Transverse colon (tissue), 4 donors: Measurements from ENCODE around the gene NPY1R.

Experiments
- EP300 ChIP-seq: sonication (generic); formaldehyde crosslinking; IDR thresholded peaks from one replicate; pipeline ENCODE4 v1.6.1; 2017; ENCODE audit warnings: antibody characterized with exemption, low read depth
- POLR2A ChIP-seq: fragments of 450-650 bp; IDR thresholded peaks from one replicate; pipeline ENCODE4 v1.6.1; 2016; ENCODE audit warnings: antibody characterized with exemption, mild to moderate bottlenecking, moderate library complexity
- POLR2AphosphoS5 ChIP-seq, 3 donors: sonication (generic); formaldehyde crosslinking; IDR thresholded peaks; one replicate each; pipeline ENCODE4 v1.6.1; 2016; ENCODE audit warnings: antibody characterized with exemption in 3 of 3
- TF ChIP-seq, protein P1 (sequence below), 5 experiments: fragments of 200-600 bp in 3 of 5; fragments of 450-650 bp in 2 of 5; sonication (generic) in 3 of 5; IDR thresholded peaks; 1 replicate in 2 of 5; 2 replicates in 3 of 5; pipeline ENCODE4 v1.5.1; 2016 to 2017; ENCODE audit warnings: antibody characterized with exemption in 5 of 5, inconsistent platforms in 3 of 5, mild to moderate bottlenecking in 2 of 5, moderate library complexity in 1 of 5

DNA sequence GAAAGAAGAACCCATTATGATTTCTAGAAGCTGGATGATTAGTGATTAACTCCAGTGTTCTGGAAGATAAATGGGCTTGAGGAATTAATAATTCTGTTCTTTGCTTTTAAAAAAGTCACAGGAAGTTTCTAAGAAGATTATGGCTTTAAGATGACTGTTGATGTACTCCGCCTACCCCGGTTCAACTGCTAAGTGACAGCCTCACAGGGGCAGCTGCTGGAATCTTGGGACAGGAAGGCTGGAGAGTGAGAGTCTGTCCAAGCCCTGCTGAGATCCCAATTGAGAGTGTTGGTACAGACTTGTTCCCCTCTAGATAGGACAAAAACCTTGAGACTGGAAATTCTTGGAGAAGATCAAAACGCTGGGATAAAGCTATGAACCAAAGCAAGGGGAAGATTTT, 37.3 kb downstream of the NPY1R start:
- TF ChIP-seq POLR2AphosphoS5 (IDR thresholded peaks at IDR 0.05) (no peak), EP300 (no peak), POLR2A (no peak)
- TF ChIP-seq, protein P1, sequence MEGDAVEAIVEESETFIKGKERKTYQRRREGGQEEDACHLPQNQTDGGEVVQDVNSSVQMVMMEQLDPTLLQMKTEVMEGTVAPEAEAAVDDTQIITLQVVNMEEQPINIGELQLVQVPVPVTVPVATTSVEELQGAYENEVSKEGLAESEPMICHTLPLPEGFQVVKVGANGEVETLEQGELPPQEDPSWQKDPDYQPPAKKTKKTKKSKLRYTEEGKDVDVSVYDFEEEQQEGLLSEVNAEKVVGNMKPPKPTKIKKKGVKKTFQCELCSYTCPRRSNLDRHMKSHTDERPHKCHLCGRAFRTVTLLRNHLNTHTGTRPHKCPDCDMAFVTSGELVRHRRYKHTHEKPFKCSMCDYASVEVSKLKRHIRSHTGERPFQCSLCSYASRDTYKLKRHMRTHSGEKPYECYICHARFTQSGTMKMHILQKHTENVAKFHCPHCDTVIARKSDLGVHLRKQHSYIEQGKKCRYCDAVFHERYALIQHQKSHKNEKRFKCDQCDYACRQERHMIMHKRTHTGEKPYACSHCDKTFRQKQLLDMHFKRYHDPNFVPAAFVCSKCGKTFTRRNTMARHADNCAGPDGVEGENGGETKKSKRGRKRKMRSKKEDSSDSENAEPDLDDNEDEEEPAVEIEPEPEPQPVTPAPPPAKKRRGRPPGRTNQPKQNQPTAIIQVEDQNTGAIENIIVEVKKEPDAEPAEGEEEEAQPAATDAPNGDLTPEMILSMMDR (IDR thresholded peaks at IDR 0.05), result no peak
